NCI-H2196 treated with DMSO at 0.1 percent for 48 hours (cell line): Measurements from ENCODE around the gene AAMP.
A peak's percentile ranks its signal among the peaks of the same experiment; 100 is the strongest.
"Not testable (repeated sequence)": the region's sequence is repeated elsewhere in the genome, so short reads cannot be mapped to it uniquely, and the experiment has no call there.

ENCODE experiments used
- DNase-seq: peaks from one replicate; lab custom pipeline; 2025; ENCODE audit not compliant: unreplicated experiment; lab: John Stamatoyannopoulos, UW

Gene AAMP, protein sequence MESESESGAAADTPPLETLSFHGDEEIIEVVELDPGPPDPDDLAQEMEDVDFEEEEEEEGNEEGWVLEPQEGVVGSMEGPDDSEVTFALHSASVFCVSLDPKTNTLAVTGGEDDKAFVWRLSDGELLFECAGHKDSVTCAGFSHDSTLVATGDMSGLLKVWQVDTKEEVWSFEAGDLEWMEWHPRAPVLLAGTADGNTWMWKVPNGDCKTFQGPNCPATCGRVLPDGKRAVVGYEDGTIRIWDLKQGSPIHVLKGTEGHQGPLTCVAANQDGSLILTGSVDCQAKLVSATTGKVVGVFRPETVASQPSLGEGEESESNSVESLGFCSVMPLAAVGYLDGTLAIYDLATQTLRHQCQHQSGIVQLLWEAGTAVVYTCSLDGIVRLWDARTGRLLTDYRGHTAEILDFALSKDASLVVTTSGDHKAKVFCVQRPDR

DNA sequence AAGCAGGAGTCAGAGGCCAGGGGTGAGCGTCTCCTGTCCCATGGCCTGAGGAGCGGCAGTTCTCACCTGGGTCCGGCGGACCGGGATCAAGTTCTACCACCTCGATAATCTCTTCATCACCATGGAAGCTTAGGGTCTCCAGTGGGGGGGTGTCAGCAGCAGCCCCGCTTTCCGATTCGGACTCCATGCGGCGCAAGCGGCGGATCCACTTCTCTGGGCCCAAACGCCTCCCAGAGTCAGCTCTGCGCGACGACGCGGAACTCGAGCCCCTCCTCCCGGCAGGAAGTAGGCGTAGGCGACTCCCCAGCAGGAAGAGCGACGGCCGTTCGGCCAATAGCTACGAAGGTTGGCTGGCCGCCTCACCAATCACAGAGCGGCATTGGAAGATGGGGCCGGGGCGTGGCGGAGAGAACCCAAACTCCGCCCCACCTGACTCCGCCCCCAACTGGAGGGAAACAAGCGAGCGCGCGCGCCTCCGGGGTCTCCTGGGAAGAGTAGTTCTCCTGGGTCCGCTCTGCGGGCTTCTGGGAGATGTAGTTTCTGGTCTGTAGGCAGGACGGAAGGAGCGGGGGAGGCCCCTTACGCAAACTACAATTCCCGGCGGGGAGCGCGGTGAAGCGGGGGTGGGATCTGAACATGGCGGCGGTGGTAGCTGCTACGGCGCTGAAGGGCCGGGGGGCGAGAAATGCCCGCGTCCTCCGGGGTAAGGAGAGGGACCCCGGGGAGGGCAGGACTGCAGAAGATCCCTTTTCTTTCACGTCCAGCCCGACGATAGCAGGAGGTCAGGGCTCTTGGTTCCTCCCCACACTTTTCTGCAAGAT, at the start of gene AAMP, which contains the start of gene PNKD:
TSS of gene AAMP (minus strand) at position 238 of the 821 bp plus-strand sequence. CDS start at position 187, 51 bp downstream.
TSS of gene PNKD (plus strand) at position 620 of the 821 bp plus-strand sequence. CDS start at position 637, 17 bp downstream.
- DNase-seq, result peak; percentile 98

GRCh38 chr2:218318241-218318640, 48.3 kb upstream of the AAMP start:
- DNase-seq, result no peak

DNA sequence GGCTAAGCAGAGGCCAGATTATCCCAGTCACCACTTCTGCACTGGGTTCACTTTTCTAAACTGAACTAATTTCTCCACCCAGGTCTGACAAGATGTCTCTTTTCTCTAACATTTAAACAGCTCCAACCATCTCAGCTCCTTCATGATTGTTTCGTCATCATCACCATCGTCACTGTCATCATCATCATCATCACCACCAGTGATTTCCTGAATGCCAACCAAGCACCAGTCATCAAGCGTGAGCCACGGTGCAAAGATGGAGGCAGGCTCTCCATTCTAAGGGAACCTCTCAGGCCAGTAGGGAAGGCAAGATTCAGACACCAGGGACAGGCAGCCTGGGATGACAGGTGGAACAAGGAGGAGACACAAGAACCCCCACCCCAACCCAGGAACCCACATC, 47.9 kb upstream of the AAMP start:
- no peak for DNase-seq

DNA sequence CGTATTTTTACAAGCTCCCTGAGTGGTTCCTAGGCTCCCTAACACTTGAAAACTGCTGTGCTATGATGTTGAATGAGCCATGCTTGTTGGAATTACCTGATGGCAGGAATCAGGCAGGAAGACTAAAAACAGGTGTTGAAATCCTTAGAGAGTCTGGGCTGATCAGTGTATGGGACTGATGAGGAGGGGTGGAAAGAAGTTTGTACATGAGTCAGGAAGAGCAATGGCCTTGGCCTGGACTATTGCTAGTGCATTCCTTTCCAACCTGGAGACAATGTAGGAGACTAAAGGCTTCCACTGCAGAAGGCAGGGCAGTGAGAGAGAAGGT, 47.3 kb upstream of the AAMP start:
- DNase-seq, result no peak

DNA sequence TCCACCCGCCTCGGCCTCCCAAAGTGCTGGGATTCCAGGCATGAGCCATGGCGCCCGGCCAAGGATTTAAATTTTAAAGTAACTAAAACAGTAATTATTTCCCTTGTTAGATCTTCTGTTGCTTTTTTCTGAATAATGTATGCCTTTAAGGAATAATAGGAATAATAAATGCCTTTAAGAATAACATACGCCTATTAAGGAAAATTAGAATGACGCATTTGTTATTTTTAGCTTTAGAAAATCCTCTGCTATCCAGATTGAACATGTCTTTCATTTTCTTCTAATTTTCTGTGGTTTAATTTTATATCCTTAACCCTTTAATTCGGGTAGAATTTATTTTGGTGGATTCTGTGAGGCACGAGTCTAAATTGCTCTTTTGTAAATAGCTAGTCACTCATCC, 45.5 kb upstream of the AAMP start:
- no peak for DNase-seq

DNA sequence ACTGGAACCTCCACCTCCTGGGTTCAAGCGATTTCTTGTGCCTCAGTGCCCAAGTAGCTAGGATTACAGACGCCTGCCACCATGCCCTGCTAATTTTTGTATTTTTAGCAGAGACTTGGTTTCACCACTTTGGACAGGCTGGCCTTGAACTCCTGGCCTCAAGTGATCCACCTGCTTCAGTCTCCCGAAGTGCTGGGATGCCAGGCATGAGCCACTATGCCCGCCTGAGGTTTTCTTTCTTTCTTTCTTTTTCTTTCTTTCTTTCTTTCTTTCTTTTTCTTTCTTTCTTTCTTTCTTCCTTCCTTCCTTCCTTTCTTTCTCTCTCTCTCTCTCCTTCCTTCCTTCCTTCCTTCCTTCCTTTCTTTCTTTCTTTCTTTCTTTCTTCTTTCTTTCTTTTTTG, 44.8 kb upstream of the AAMP start:
- not testable (repeated sequence) for DNase-seq

- DNase-seq, result no peak
Observed at GRCh38 chr2:218313356-218313755, 43.4 kb upstream of the AAMP start.

DNA sequence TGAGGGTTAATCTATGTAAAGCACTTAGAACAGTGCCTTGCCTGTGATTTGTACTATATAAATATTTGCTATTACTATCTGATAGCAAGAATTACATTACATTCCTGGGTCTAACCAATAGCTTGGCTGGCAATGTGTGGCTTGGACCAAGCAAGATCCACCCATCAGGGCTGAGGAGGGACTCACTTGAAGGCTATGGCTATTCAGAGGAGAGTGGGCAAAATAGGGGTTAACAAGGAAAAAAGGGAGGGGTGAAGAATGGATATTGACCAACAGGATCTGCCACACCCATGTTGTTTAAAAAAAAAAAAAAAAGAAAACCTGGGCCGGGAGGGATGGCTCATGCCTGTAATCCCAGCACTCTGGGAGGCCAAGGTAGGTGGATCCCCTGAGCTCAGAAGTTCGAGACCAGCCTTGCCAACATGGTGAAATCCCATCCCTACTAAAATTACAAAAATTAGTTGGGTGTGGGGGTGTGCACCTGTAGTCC, 42.4 kb upstream of the AAMP start:
- DNase-seq, result no peak

DNA sequence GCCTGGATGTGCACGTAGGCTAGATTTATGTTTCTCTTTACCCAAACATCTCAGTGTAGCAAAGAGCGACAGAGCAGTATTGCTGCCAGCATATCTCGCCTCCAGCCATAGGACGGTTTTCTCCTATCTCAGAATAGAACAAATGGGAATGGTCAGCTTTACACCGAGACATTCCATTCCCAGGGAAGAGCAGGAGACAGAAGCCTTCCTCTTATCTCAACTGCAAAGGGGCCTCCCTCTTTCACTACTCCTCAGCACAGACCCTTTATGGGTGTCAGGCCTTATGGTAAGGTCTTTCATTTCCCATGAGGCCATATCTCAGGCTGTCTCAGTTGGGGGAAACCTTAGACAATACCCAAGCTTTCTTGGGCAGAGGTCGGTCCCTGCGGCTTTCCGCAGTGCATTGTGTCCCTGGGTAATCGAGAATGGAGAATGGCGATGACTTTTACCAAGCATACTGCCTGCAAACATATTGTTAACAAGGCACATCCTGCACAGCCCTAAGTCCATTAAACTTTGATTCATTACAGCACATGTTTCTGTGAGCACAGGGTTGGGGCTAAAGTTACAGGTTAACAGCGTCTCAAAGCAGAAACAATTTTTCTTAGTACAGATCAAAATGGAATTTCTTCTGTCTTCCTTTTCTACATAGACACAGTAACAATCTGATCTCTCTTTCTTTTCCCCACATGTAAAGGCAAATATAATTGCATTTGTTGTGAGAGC, 41.8 kb upstream of the AAMP start:
- DNase-seq, result not testable (repeated sequence)

DNA sequence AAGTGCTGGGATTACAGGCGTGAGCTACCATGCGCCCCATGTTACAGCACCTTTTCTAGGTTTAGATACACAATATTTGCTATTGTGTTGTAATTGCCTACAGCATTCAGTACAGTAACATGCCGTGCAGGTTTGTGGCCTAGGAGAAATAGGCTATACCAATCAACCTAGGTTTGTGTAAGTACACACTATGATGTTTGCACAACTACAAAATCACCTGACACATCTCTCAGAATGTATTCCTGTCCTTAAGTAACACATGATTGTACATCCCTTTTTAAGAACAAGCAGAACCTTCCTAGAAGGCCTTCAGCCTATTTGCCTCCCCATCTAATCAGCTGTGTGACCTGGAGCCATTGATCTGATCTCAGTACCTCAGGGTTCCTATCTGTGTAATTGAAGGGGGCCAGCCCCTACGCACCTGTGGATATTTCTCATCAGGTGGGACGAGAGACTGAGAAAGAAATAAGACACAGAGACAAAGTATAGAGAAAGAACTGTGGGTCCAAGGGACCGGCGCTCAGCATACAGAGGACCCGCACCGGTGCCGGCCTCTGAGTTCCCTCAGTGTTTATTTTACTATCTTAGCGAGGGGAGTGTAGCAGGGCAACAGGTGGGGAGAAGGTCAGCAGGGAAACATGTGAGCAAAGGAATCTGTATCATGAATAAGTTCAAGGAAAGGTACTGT, 41.1 kb upstream of the AAMP start:
- no peak for DNase-seq

GRCh38 chr2:218307415-218308090, 37.6 kb upstream of the AAMP start:
- no peak for DNase-seq

DNA sequence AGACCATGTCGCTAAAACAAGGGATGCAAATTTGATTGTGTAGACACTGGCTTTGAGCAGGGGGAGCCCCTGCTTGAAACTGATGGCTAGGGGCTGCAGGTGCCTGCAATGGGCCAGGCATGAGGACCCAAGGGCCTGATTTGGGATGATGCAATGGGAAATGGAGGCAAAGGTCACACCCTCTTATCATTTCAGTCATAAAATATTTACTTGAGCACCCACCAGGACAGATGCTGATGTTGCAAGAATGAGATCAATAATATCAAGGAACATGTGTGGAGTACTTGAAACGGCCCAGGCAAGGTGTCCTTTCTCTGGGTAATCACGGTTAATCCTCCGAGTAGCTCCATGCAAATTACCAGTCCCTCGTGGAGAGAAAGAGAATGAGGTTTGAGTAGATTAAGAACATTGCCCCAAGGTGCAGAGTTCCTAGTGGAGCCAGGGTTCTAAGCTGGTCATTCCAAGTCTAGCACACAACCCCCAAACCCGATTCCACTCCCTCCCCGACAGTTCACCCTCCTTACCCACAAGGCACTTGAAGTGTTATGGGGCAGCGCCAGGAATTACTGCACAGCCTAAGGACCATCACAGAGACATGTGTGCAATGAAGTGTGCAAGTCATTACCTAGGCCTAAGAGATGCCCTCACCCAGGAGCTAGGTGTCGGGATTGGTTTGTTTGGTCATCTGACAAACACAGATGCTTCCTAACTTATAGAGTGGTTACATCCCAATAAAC, 36.4 kb upstream of the AAMP start:
- DNase-seq, result no peak

GRCh38 chr2:218305383-218305782, 35.4 kb upstream of the AAMP start:
- DNase-seq, result no peak

DNA sequence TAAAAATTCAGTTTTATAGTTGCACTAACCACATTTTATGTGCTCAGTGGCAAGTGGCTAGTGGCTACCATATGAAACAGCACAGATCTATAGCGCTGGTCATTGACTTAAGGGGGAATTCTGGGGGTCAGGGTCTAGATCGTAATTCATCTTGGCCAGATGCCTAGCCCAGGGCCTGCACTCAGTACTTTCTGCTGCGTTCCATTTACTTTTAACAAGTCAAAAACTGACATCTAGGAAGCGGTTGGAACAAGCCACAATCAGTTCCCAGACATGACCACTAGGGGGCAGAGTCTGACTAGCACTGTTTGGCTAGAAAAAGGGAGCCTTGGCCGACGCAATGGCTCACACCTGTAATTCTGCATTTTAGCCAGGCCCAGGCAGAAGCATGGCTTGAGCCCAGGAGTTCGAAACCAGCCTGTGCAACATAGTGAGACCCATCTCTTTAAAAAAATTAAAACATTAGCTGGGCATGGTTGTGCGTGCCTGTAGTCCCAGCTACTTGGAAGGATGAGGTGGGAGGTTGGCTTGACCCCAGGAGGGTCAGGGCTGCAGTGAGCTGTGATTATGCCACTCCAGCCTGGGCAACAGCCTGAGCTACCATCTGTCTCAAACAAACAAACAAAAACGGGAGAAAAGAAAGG, 31.4 kb upstream of the AAMP start:
- DNase-seq, result peak; percentile 78

GRCh38 chr2:218300141-218300540, 30.2 kb upstream of the AAMP start:
- no peak for DNase-seq

- no peak for DNase-seq
Observed at GRCh38 chr2:218298314-218298875, 28.5 kb upstream of the AAMP start.

DNA sequence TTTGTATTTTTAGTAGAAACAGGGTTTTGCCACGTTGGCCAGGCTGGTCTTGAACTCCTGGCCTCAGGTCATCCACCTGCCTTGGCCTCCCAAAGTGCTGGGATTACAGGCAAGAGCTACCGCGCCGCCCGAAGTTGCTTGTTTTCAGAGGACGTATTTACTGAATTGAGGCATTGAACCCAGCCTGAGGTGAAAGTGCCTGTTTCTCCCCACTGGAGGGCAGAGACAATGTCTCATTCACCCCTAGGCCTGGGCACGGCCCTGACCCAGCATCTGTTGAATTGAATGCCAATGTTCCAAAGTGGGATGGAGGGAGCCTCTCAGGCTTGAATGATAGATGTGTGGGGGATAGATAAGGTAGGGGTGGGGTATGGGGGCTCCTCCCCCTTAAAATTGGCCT, 26.9 kb upstream of the AAMP start:
- DNase-seq, result no peak

- DNase-seq, result no peak
Observed at GRCh38 chr2:218296200-218296599, 26.3 kb upstream of the AAMP start.

GRCh38 chr2:218295029-218295428, 25.1 kb upstream of the AAMP start:
- no peak for DNase-seq
